Hepatocyte (in vitro differentiated cells): ENCODE data around the gene TUBG1. TPM values are rescaled to one million over a fixed set of nuclear protein-coding genes. Genes with fewer than 3 reads are reported as not detected.

Source experiments
- DNase-seq: peaks from one replicate; pipeline ENCODE4 v3.0.0-alpha.2; 2016; ENCODE audit warnings: low spot score
- H2AFZ ChIP-seq: fragments of 200-600 bp; sonication (generic); 2 replicates; pipeline ENCODE4 v1.6.0; 2016; ENCODE audit warnings: antibody characterized with exemption, mild to moderate bottlenecking
- H3K27ac ChIP-seq: fragments of 200-600 bp; sonication (generic); 2 replicates; pipeline ENCODE4 v1.5.1; 2016; ENCODE audit warnings: mild to moderate bottlenecking
- H3K27me3 ChIP-seq: fragments of 200-600 bp; sonication (generic); 2 replicates; pipeline ENCODE4 v1.6.1; 2016
- H3K36me3 ChIP-seq: fragments of 200-600 bp; sonication (generic); replicated peaks from 2 replicates; pipeline ENCODE4 v1.5.1; 2016; ENCODE audit warnings: low read depth; ENCODE audit not compliant: insufficient read depth
- H3K4me1 ChIP-seq: fragments of 200-600 bp; sonication (generic); 2 replicates; pipeline ENCODE4 v1.5.1; 2016; ENCODE audit warnings: mild to moderate bottlenecking, moderate library complexity; ENCODE audit not compliant: insufficient read depth
- H3K4me2 ChIP-seq: fragments of 200-600 bp; sonication (generic); 2 replicates; pipeline ENCODE4 v1.6.0; 2016
- H3K4me3 ChIP-seq: fragments of 200-600 bp; sonication (generic); 2 replicates; pipeline ENCODE4 v1.5.1; 2016; ENCODE audit warnings: mild to moderate bottlenecking
- H3K79me2 ChIP-seq: fragments of 200-600 bp; sonication (generic); 2 replicates; pipeline ENCODE4 v1.6.0; 2017; ENCODE audit warnings: mild to moderate bottlenecking
- H3K9me2 ChIP-seq: fragments of 200-600 bp; sonication (generic); replicated peaks from 2 replicates; pipeline ENCODE4 v1.6.0; 2017; ENCODE audit warnings: mild to moderate bottlenecking; ENCODE audit not compliant: insufficient read depth
- H3K9me3 ChIP-seq: fragments of 200-600 bp; sonication (generic); 2 replicates; pipeline ENCODE4 v1.5.1; 2016; ENCODE audit warnings: low read depth, mild to moderate bottlenecking
- H4K20me1 ChIP-seq: fragments of 200-600 bp; sonication (generic); 2 replicates; pipeline ENCODE4 v1.6.0; 2016; ENCODE audit warnings: mild to moderate bottlenecking; ENCODE audit not compliant: insufficient read depth, poor library complexity, severe bottlenecking
- CTCF ChIP-seq: fragments of 200-600 bp; sonication (generic); IDR thresholded peaks from 2 replicates; pipeline ENCODE4 v1.5.1; 2016; ENCODE audit warnings: antibody characterized with exemption, mild to moderate bottlenecking; ENCODE audit not compliant: poor library complexity
- EZH2 ChIP-seq: fragments of 200-600 bp; sonication (generic); IDR thresholded peaks from 2 replicates; pipeline ENCODE4 v1.6.1; 2016; ENCODE audit warnings: antibody characterized with exemption, mild to moderate bottlenecking, borderline replicate concordance
- EZH2phosphoT487 ChIP-seq: fragments of 200-600 bp; sonication (generic); IDR thresholded peaks from one replicate; pipeline ENCODE4 v1.6.1; 2018; ENCODE audit warnings: antibody characterized with exemption, mild to moderate bottlenecking, low read depth, moderate library complexity; ENCODE audit not compliant: unreplicated experiment, severe bottlenecking
- WGBS: methylation state at CpG from one replicate; pipeline ENCODE4 v1.1.6; 2016; ENCODE audit warnings: low lambda C conversion rate; ENCODE audit errors: missing lambda C conversion rate; 5-methylcytosine and 5-hydroxymethylcytosine counted together
- polyA plus RNA-seq: library from polyadenylated mRNA; unstranded; fragments of >200 nt; fragmentation: Nextera tagmentation; extraction: Ambion mirVana; gene quantifications from 2 replicates; pipeline ENCODE4 v1.2.1, GENCODE V29; 2016
- total RNA-seq: library from RNA; depleted of rRNA; stranded (reverse); fragments of >200 nt; gene quantifications from 2 replicates; pipeline ENCODE4 v1.2.3, GENCODE V29; 2014

The TUBG1 gene
- total and polyA plus RNA-seq, 2 experiments from 2014 or later = 33.7 to 81.2 TPM

- no peaks in the 10 kb centered on the region for H4K20me1 ChIP-seq
- peaks cover 10% of the 10 kb centered on the region for H3K79me2 ChIP-seq
- H2AFZ ChIP-seq = no peak overlapping the region
- TF ChIP-seq EZH2 (no peak), CTCF (no peak), EZH2phosphoT487 (no peak)
- peaks cover 4% of the 10 kb centered on the region for H3K4me1 ChIP-seq
- no peaks in the 10 kb centered on the region for H3K27me3 ChIP-seq
- H3K9me3 ChIP-seq = no peaks in the 10 kb centered on the region
- H3K27ac ChIP-seq = peak overlapping the region; percentile 3
- peak overlapping the region; percentile 85 for H3K4me2 ChIP-seq
- peak overlapping the region; percentile 18 for H3K4me3 ChIP-seq
- no peak for DNase-seq
- H3K36me3 ChIP-seq = no peaks in the 10 kb centered on the region
- no peaks in the 10 kb centered on the region for H3K9me2 ChIP-seq
- WGBS = 13% methylated on average over 13 of the region's 18 CpGs
These were observed 32.3 kb upstream of the TUBG1 start for GRCh38 chr17:42577140-42577531.

- H3K9me2 ChIP-seq = no peaks in the 10 kb centered on the region
- no peaks in the 10 kb centered on the region for H4K20me1 ChIP-seq
- peak within 1 kb of the TSS; percentile 46 for H3K4me3 ChIP-seq
- H3K27me3 ChIP-seq = no peaks in the 10 kb centered on the region
- peak within 1 kb of the TSS; percentile 54 for H2AFZ ChIP-seq
- TF ChIP-seq EZH2phosphoT487 (no peak), EZH2 (no peak), CTCF (peak; percentile 38)
- peak; percentile 96 for DNase-seq
- WGBS = 1% methylated on average over 52 of the region's 52 CpGs
- peaks cover 4% of the 10 kb centered on the region for H3K4me1 ChIP-seq
- peak within 1 kb of the TSS; percentile 76 for H3K27ac ChIP-seq
- H3K9me3 ChIP-seq = no peaks in the 10 kb centered on the region
- H3K4me2 ChIP-seq = peak within 1 kb of the TSS; percentile 85
- H3K36me3 ChIP-seq = no peaks in the 10 kb centered on the region
- H3K79me2 ChIP-seq = peaks cover 7% of the 10 kb centered on the region
These were observed 31.8 kb upstream of the TUBG1 start, which contains the start of gene PSMC3IP for GRCh38 chr17:42577532-42578281. Gene PSMC3IP (minus strand): TSS chr17:42577729. CDS start chr17:42577686, 43 bp downstream.

GRCh38 chr17:42578282-42578869, 31.1 kb upstream of the TUBG1 start:
- H3K27ac ChIP-seq = peak overlapping the region; percentile 76
- H3K9me3 ChIP-seq = no peaks in the 10 kb centered on the region
- peak; percentile 74 for TF ChIP-seq CTCF
- TF ChIP-seq EZH2phosphoT487 = no peak
- H4K20me1 ChIP-seq = no peaks in the 10 kb centered on the region
- H3K4me3 ChIP-seq = peak overlapping the region; percentile 46
- peak overlapping the region; percentile 85 for H3K4me2 ChIP-seq
- H2AFZ ChIP-seq = peak overlapping the region; percentile 54
- no peaks in the 10 kb centered on the region for H3K36me3 ChIP-seq
- no peaks in the 10 kb centered on the region for H3K27me3 ChIP-seq
- H3K79me2 ChIP-seq = peaks cover 7% of the 10 kb centered on the region
- H3K9me2 ChIP-seq = no peaks in the 10 kb centered on the region
- DNase-seq = peak; percentile 87
- 2% methylated on average over 20 of the region's 20 CpGs for WGBS
- H3K4me1 ChIP-seq = peaks cover 4% of the 10 kb centered on the region
